Bronchial epithelial cell (primary cell): ENCODE results near the gene NVL. TPM values are rescaled to one million over a fixed set of nuclear protein-coding genes. Genes with fewer than 3 reads are reported as not detected.

ENCODE experiments used
- DNase-seq: peaks from one replicate; pipeline ENCODE4 v3.0.0-alpha.2; 2010; ENCODE audit warnings: low read depth
- FAIRE-seq: peaks from 2 replicates; lab custom pipeline; 2011; peaks lifted over from hg19 to GRCh38; lab: Jason Lieb, UNC
- H3K27me3 ChIP-seq: 2 replicates; pipeline ENCODE4 v1.5.1; 2011; ENCODE audit warnings: low read length; ENCODE audit not compliant: control insufficient read depth, insufficient read depth
- H3K36me3 ChIP-seq: 2 replicates; pipeline ENCODE4 v1.5.1; 2011; ENCODE audit warnings: low read length; ENCODE audit not compliant: control insufficient read depth, insufficient read depth
- H3K4me3 ChIP-seq: 2 replicates; pipeline ENCODE4 v1.5.1; 2011; ENCODE audit warnings: mild to moderate bottlenecking, low read depth, low read length, control low read depth
- CTCF ChIP-seq: IDR thresholded peaks from 2 replicates; pipeline ENCODE4 v1.5.1; 2011; ENCODE audit warnings: mild to moderate bottlenecking, moderate library complexity, low read length, control low read depth, inconsistent platforms; ENCODE audit not compliant: insufficient read depth, severe bottlenecking
- total RNA-seq: library from RNA; depleted of rRNA; stranded (reverse); fragments of >200 nt; gene quantifications from 2 replicates; pipeline ENCODE4 v1.2.1, GENCODE V29; 2014

NVL gene
- total RNA-seq, 1 donor from 2014 or later: 23.7 TPM

GRCh38 chr1:224199679-224200078 is 130.3 kb downstream of the NVL start:
- no peaks in the 10 kb centered on the region for H3K36me3 ChIP-seq
- no peak overlapping the region for H3K4me3 ChIP-seq
- no peak for TF ChIP-seq CTCF
- DNase-seq (peak; percentile 48), FAIRE-seq (no peak)
- H3K27me3 ChIP-seq: no peaks in the 10 kb centered on the region

DNA sequence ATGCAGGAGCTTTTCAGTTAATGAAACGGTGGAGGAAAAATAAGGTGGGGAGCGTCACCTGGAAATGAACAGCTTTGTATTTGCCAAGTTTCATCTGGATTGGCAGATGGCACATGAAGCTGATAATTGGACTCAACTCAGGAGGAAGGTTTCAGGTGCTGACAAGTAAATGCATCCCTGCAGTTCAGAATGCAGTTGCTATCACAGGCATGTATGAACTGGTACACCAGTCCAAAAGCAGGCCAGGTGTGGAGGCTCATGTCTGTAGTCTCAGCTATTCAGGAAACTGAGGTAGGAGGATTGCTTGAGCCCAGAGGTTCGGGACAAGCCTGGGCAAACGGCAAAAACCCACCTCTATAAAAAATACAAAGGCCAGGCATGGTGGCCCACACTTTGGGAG is 131.4 kb downstream of the NVL start:
- no peak for TF ChIP-seq CTCF
- DNase-seq (peak; percentile 52), FAIRE-seq (no peak)
- no peaks in the 10 kb centered on the region for H3K36me3 ChIP-seq
- no peak overlapping the region for H3K4me3 ChIP-seq
- H3K27me3 ChIP-seq: no peaks in the 10 kb centered on the region

GRCh38 chr1:224196813-224197600 is 133.0 kb downstream of the NVL start:
- Histone ChIP-seq H3K36me3 (peaks cover 2% of the 10 kb centered on the region), H3K27me3 (no peaks in the 10 kb centered on the region), H3K4me3 (no peak overlapping the region)
- FAIRE-seq (no peak), DNase-seq (no peak)
- TF ChIP-seq CTCF: no peak

DNA sequence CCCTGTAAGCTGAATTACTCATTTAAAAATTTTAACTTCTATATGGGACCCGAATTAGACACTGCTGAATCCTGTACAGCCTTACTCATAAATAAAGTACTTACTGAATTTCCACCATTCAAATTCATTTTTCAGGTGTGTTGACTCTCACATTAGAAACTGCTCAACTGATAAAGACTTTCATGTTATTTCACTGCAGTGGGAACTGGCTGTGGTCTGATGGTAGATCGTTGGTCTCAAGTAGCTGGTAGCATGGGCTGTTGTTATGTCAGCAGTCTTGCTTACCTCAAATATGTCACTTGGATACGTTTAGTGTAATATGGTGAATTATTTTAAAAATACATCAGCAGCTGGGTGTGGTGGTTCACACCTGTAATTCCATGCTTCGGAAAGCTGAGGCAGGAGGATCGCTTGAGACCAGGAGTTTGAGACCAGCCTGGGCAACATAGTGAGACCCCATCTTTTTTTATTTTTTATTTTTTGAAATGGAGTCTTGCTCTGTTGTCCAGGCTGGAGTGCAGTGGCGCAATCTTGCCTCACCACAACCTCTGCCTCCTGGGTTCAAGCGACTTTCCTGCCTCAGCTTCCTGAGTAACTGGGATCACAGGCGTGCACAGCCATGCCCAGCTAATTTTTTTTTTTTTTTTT is 136.5 kb downstream of the NVL start:
- no peaks in the 10 kb centered on the region for H3K27me3 ChIP-seq
- no peak for DNase-seq
- peaks cover 2% of the 10 kb centered on the region for H3K36me3 ChIP-seq
- no peak overlapping the region for H3K4me3 ChIP-seq
- TF ChIP-seq CTCF: no peak
- no peak for FAIRE-seq

GRCh38 chr1:224192082-224192788 is 137.7 kb downstream of the NVL start:
- no peak for FAIRE-seq
- no peak overlapping the region for H3K4me3 ChIP-seq
- no peak for DNase-seq
- peaks cover 2% of the 10 kb centered on the region for H3K36me3 ChIP-seq
- no peaks in the 10 kb centered on the region for H3K27me3 ChIP-seq
- no peak for TF ChIP-seq CTCF
